Hepatocyte (in vitro differentiated cells): ENCODE data around the gene PTPRD. TPM values are rescaled to one million over a fixed set of nuclear protein-coding genes. Genes with fewer than 3 reads are reported as not detected.

Source experiments
- DNase-seq: peaks from one replicate; pipeline ENCODE4 v3.0.0-alpha.2; 2016; ENCODE audit warnings: low spot score
- H2AFZ ChIP-seq: fragments of 200-600 bp; sonication (generic); 2 replicates; pipeline ENCODE4 v1.6.0; 2016; ENCODE audit warnings: antibody characterized with exemption, mild to moderate bottlenecking
- H3K27ac ChIP-seq: fragments of 200-600 bp; sonication (generic); 2 replicates; pipeline ENCODE4 v1.5.1; 2016; ENCODE audit warnings: mild to moderate bottlenecking
- H3K27me3 ChIP-seq: fragments of 200-600 bp; sonication (generic); 2 replicates; pipeline ENCODE4 v1.6.1; 2016
- H3K36me3 ChIP-seq: fragments of 200-600 bp; sonication (generic); replicated peaks from 2 replicates; pipeline ENCODE4 v1.5.1; 2016; ENCODE audit warnings: low read depth; ENCODE audit not compliant: insufficient read depth
- H3K4me1 ChIP-seq: fragments of 200-600 bp; sonication (generic); 2 replicates; pipeline ENCODE4 v1.5.1; 2016; ENCODE audit warnings: mild to moderate bottlenecking, moderate library complexity; ENCODE audit not compliant: insufficient read depth
- H3K4me2 ChIP-seq: fragments of 200-600 bp; sonication (generic); 2 replicates; pipeline ENCODE4 v1.6.0; 2016
- H3K4me3 ChIP-seq: fragments of 200-600 bp; sonication (generic); 2 replicates; pipeline ENCODE4 v1.5.1; 2016; ENCODE audit warnings: mild to moderate bottlenecking
- H3K79me2 ChIP-seq: fragments of 200-600 bp; sonication (generic); 2 replicates; pipeline ENCODE4 v1.6.0; 2017; ENCODE audit warnings: mild to moderate bottlenecking
- H3K9me2 ChIP-seq: fragments of 200-600 bp; sonication (generic); replicated peaks from 2 replicates; pipeline ENCODE4 v1.6.0; 2017; ENCODE audit warnings: mild to moderate bottlenecking; ENCODE audit not compliant: insufficient read depth
- H3K9me3 ChIP-seq: fragments of 200-600 bp; sonication (generic); 2 replicates; pipeline ENCODE4 v1.5.1; 2016; ENCODE audit warnings: low read depth, mild to moderate bottlenecking
- H4K20me1 ChIP-seq: fragments of 200-600 bp; sonication (generic); 2 replicates; pipeline ENCODE4 v1.6.0; 2016; ENCODE audit warnings: mild to moderate bottlenecking; ENCODE audit not compliant: insufficient read depth, poor library complexity, severe bottlenecking
- CTCF ChIP-seq: fragments of 200-600 bp; sonication (generic); IDR thresholded peaks from 2 replicates; pipeline ENCODE4 v1.5.1; 2016; ENCODE audit warnings: antibody characterized with exemption, mild to moderate bottlenecking; ENCODE audit not compliant: poor library complexity
- EZH2 ChIP-seq: fragments of 200-600 bp; sonication (generic); IDR thresholded peaks from 2 replicates; pipeline ENCODE4 v1.6.1; 2016; ENCODE audit warnings: antibody characterized with exemption, mild to moderate bottlenecking, borderline replicate concordance
- EZH2phosphoT487 ChIP-seq: fragments of 200-600 bp; sonication (generic); IDR thresholded peaks from one replicate; pipeline ENCODE4 v1.6.1; 2018; ENCODE audit warnings: antibody characterized with exemption, mild to moderate bottlenecking, low read depth, moderate library complexity; ENCODE audit not compliant: unreplicated experiment, severe bottlenecking
- WGBS: methylation state at CpG from one replicate; pipeline ENCODE4 v1.1.6; 2016; ENCODE audit warnings: low lambda C conversion rate; ENCODE audit errors: missing lambda C conversion rate; 5-methylcytosine and 5-hydroxymethylcytosine counted together
- polyA plus RNA-seq: library from polyadenylated mRNA; unstranded; fragments of >200 nt; fragmentation: Nextera tagmentation; extraction: Ambion mirVana; gene quantifications from 2 replicates; pipeline ENCODE4 v1.2.1, GENCODE V29; 2016
- total RNA-seq: library from RNA; depleted of rRNA; stranded (reverse); fragments of >200 nt; gene quantifications from 2 replicates; pipeline ENCODE4 v1.2.3, GENCODE V29; 2014

PTPRD gene
- total and polyA plus RNA-seq, 2 experiments from 2014 or later: 6.5 to 77.6 TPM

GRCh38 chr9:8430945-8431344 lies 2181.9 kb downstream of the PTPRD start:
- WGBS: 82% methylated on average over 5 of the region's 5 CpGs
- no peak overlapping the region for H3K4me2 ChIP-seq
- DNase-seq: no peak

GRCh38 chr9:8429768-8430167 lies 2183.0 kb downstream of the PTPRD start:
- no peaks in the 10 kb centered on the region for H3K9me3 ChIP-seq
- no peaks in the 10 kb centered on the region for H3K9me2 ChIP-seq
- no peaks in the 10 kb centered on the region for H4K20me1 ChIP-seq
- H3K27me3 ChIP-seq: no peaks in the 10 kb centered on the region
- 96% methylated on average over 1 of the region's 1 CpG for WGBS
- no peak overlapping the region for H3K4me3 ChIP-seq
- TF ChIP-seq EZH2phosphoT487: no peak
- no peak for TF ChIP-seq EZH2
- TF ChIP-seq CTCF: no peak
- no peaks in the 10 kb centered on the region for H3K4me1 ChIP-seq
- H3K4me2 ChIP-seq: no peak overlapping the region
- no peaks in the 10 kb centered on the region for H3K36me3 ChIP-seq
- H3K27ac ChIP-seq: no peak overlapping the region
- no peak for DNase-seq
- H2AFZ ChIP-seq: no peak overlapping the region
- H3K79me2 ChIP-seq: no peaks in the 10 kb centered on the region

More at GRCh38 chr9:8430945-8431344, 2181.9 kb downstream of the PTPRD start:
- Histone ChIP-seq H3K27ac (no peak overlapping the region), H3K36me3 (no peaks in the 10 kb centered on the region), H3K4me1 (no peaks in the 10 kb centered on the region), H3K27me3 (no peaks in the 10 kb centered on the region), H2AFZ (no peak overlapping the region), H3K9me3 (no peaks in the 10 kb centered on the region), H3K79me2 (no peaks in the 10 kb centered on the region), H3K4me3 (no peak overlapping the region), H3K9me2 (no peaks in the 10 kb centered on the region), H4K20me1 (no peaks in the 10 kb centered on the region)
- TF ChIP-seq EZH2phosphoT487 (no peak), CTCF (no peak), EZH2 (no peak)

DNA sequence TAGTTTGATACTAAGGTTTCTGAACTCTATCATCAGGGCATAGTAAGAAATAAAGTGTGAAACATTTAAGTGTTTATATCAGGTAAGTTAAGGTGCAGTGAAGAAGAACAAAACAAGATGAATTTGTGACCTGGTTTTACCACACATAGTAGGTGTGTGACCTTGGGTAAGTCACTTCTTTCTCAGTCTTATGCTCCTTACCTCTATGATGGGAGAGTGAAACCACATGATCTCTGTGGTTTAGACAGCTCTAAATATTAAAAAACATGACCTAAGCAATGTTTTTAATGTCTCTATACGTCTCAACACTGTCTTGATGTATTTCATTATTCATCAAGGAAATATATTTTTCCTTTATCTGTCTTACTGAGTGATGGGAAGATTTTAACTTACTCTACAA lies 2183.6 kb downstream of the PTPRD start:
- Histone ChIP-seq H4K20me1 (no peaks in the 10 kb centered on the region), H3K9me2 (no peaks in the 10 kb centered on the region), H3K36me3 (no peaks in the 10 kb centered on the region), H3K79me2 (no peaks in the 10 kb centered on the region), H3K4me2 (no peak overlapping the region), H3K4me1 (no peaks in the 10 kb centered on the region), H3K27me3 (no peaks in the 10 kb centered on the region), H3K27ac (no peak overlapping the region), H2AFZ (no peak overlapping the region), H3K9me3 (no peaks in the 10 kb centered on the region), H3K4me3 (no peak overlapping the region)
- DNase-seq: no peak
- 88% methylated on average over 1 of the region's 1 CpG for WGBS
- TF ChIP-seq EZH2: no peak
- no peak for TF ChIP-seq EZH2phosphoT487
- TF ChIP-seq CTCF: no peak

- 88% methylated on average over 3 of the region's 3 CpGs for WGBS
- no peak overlapping the region for H3K27ac ChIP-seq
- H4K20me1 ChIP-seq: no peaks in the 10 kb centered on the region
- H3K4me3 ChIP-seq: no peak overlapping the region
- no peak overlapping the region for H2AFZ ChIP-seq
- no peaks in the 10 kb centered on the region for H3K27me3 ChIP-seq
- DNase-seq: no peak
- no peaks in the 10 kb centered on the region for H3K4me1 ChIP-seq
- no peaks in the 10 kb centered on the region for H3K9me3 ChIP-seq
- no peaks in the 10 kb centered on the region for H3K36me3 ChIP-seq
- H3K9me2 ChIP-seq: no peaks in the 10 kb centered on the region
- no peaks in the 10 kb centered on the region for H3K79me2 ChIP-seq
- H3K4me2 ChIP-seq: no peak overlapping the region
- TF ChIP-seq EZH2: no peak
- TF ChIP-seq CTCF: no peak
- no peak for TF ChIP-seq EZH2phosphoT487
Observed at GRCh38 chr9:8428389-8428788, 2184.4 kb downstream of the PTPRD start.
